Ovary (tissue), 3 donors: ENCODE data around the gene PRDM16.

Experiments used
- CTCF ChIP-seq, 3 donors: fragments of 450-650 bp in 2 of 3; fragments of 200-600 bp in 1 of 3; IDR thresholded peaks; one replicate each; pipeline versions ENCODE4 v1.5.1 to v1.8.0; 2016 to 2022; ENCODE audit warnings: antibody characterized with exemption in 3 of 3, mild to moderate bottlenecking in 1 of 3
- POLR2A ChIP-seq: fragments of 450-650 bp; IDR thresholded peaks from one replicate; pipeline ENCODE4 v1.6.1; 2017; ENCODE audit warnings: antibody characterized with exemption, mild to moderate bottlenecking, moderate library complexity
- donor health status: DM: no; HTN: no; CAD: no.

GRCh38 chr1:3364551-3364950 is 295.5 kb downstream of the PRDM16 start:
- TF ChIP-seq CTCF (IDR thresholded peaks at IDR 0.05) (no peak), POLR2A (no peak)
